22Rv1 (cell line): ENCODE results near the gene SWAP70.

Source experiments
- CTCF ChIP-seq: fragments of 450-650 bp; IDR thresholded peaks from 2 replicates; pipeline ENCODE4 v1.5.1; 2017; ENCODE audit warnings: mild to moderate bottlenecking
- ZFX ChIP-seq: fragments of 450-650 bp; IDR thresholded peaks from 2 replicates; pipeline ENCODE4 v1.6.1; 2017; ENCODE audit warnings: antibody characterized with exemption, borderline replicate concordance

- TF ChIP-seq CTCF (no peak), ZFX (no peak)
Measured at GRCh38 chr11:9756878-9757277, 93.0 kb downstream of the SWAP70 start.
